ENCODE measurements around the gene TAF4.

- TF ChIP-seq POLR2A (IDR thresholded peaks at IDR 0.05; ENCODE audit: low read length) (no peak), GATA1 (IDR thresholded peaks at IDR 0.05; ENCODE audit: low read depth, low read length) (no peak)
Measured at GRCh38 chr20:62053465-62054196, 12.1 kb downstream of the TAF4 start.
